Skeletal muscle satellite cell (primary cell): ENCODE results near the gene SAP30.

ENCODE experiments used
- H3K27me3 ChIP-seq: 2 replicates; pipeline ENCODE4 v1.7.0; 2013; ENCODE audit warnings: low read length; ENCODE audit not compliant: control insufficient read depth, insufficient read depth
- H3K36me3 ChIP-seq: 2 replicates; pipeline ENCODE4 v1.7.0; 2013; ENCODE audit warnings: mild to moderate bottlenecking, control low read depth, low read length; ENCODE audit not compliant: insufficient read depth
- H3K4me1 ChIP-seq: 2 replicates; pipeline ENCODE4 v1.7.0; 2013; ENCODE audit warnings: low read length; ENCODE audit not compliant: control insufficient read depth, insufficient read depth
- H3K4me2 ChIP-seq: 2 replicates; pipeline ENCODE4 v1.7.0; 2013; ENCODE audit warnings: mild to moderate bottlenecking, low read length
- H3K4me3 ChIP-seq: 2 replicates; pipeline ENCODE4 v1.7.0; 2013; ENCODE audit warnings: low read length
- H3K9ac ChIP-seq: 2 replicates; pipeline ENCODE4 v1.7.0; 2013; ENCODE audit warnings: mild to moderate bottlenecking, low read depth, low read length, moderate library complexity
- H3K9me3 ChIP-seq: replicated peaks from 2 replicates; pipeline ENCODE4 v1.7.0; 2013; ENCODE audit warnings: mild to moderate bottlenecking, control low read depth, low read length

SAP30 gene

GRCh38 chr4:173418639-173419038, 47.9 kb downstream of the SAP30 start:
- Histone ChIP-seq H3K4me3 (no peak overlapping the region), H3K36me3 (no peaks in the 10 kb centered on the region), H3K27me3 (no peaks in the 10 kb centered on the region), H3K4me1 (no peaks in the 10 kb centered on the region), H3K9ac (no peak overlapping the region), H3K9me3 (no peaks in the 10 kb centered on the region), H3K4me2 (no peak overlapping the region)

DNA sequence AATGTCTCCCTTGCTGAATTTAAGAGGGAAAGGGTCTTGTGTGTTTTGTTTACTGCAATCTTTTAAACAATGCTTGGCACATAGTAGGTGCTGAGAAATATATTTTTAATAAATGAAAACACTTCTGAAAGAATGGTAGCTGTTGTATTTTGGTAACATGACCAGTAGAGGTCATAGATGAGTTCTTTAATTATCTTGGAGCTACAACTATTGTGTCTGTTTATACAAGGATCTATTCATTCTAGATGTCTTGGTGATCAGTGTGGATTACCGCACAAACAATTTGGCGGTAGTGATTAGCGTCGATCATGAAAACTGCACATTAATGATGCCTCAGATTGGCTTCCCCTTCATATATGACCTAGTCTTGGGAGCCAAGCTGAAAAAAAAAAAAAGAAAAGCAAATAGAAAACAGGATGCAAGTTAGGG, 49.6 kb downstream of the SAP30 start:
- Histone ChIP-seq H3K36me3 (no peaks in the 10 kb centered on the region), H3K4me1 (peaks cover 11% of the 10 kb centered on the region), H3K4me3 (no peak overlapping the region), H3K4me2 (no peak overlapping the region), H3K9ac (no peak overlapping the region), H3K27me3 (no peaks in the 10 kb centered on the region), H3K9me3 (no peaks in the 10 kb centered on the region)

DNA sequence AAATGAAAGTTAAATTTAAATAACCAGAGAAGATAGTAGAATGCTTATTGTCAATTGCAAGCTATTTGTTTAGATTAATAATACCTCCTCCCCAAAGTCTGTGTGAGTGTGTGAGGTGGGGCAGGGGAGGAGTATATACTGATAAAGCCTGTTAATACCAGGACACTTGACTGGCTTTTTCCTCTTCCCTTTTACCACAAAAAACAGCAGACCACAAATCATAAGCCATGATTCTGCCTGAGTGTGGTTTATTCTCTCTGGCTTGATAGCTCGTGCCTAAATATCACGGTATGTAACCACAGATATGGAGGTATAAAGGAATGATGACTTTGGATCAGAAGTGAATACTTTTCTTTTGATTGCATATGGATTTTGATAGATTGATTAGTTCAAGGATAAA, 50.0 kb downstream of the SAP30 start:
- H3K9ac ChIP-seq = no peak overlapping the region
- no peak overlapping the region for H3K4me2 ChIP-seq
- H3K9me3 ChIP-seq = no peaks in the 10 kb centered on the region
- H3K36me3 ChIP-seq = no peaks in the 10 kb centered on the region
- H3K27me3 ChIP-seq = no peaks in the 10 kb centered on the region
- peaks cover 15% of the 10 kb centered on the region for H3K4me1 ChIP-seq
- H3K4me3 ChIP-seq = no peak overlapping the region

DNA sequence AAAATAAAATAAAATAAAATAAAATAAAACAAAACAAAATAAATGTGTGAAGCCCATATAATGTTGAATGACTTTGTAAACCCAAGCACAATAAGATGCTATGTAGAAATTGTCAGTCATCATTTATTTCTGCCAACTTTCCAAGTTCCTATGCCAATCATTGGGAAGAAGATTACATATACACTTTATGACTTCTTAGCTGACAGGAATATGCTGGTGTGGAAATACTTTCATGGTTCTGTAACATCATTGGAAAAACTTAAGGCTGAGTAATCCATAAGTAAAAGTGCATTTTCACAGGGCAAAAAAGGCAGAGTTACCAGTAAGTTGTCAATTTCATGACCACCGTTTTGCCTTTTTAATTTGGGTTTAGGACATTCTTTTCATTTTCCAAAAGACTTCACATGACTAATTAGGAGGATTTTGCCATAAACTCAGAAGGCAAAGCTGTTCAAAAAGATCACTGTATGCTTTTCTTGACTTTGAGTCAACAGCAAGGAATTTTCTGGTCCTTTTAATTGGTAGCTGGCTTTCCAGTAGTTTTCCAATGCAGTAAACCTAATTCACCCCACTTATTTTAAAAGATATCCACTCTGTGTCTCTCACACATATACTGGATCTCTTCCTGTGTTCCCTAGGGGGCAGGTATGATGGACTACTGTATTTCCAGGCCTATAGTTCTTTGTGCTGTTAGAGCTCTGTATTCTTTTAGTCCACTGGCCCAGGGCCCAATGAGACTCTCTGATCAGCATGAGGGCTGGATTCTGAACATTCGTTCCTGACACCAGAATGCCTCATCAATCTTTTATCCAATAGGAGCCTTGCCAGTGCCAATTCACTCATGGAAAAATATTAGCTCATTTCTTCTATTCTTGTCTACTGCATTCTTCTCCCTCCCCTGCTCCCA, 54.4 kb downstream of the SAP30 start:
- Histone ChIP-seq H3K9ac (peak overlapping the region; percentile 39), H3K4me2 (peak overlapping the region; percentile 57), H3K27me3 (no peaks in the 10 kb centered on the region), H3K36me3 (no peaks in the 10 kb centered on the region), H3K4me1 (peaks cover 19% of the 10 kb centered on the region), H3K4me3 (no peak overlapping the region), H3K9me3 (no peaks in the 10 kb centered on the region)

- Histone ChIP-seq H3K27me3 (no peaks in the 10 kb centered on the region), H3K9me3 (no peaks in the 10 kb centered on the region), H3K36me3 (no peaks in the 10 kb centered on the region), H3K4me1 (peaks cover 19% of the 10 kb centered on the region), H3K9ac (no peak overlapping the region), H3K4me2 (no peak overlapping the region), H3K4me3 (no peak overlapping the region)
Observed at GRCh38 chr4:173426064-173426463, 55.3 kb downstream of the SAP30 start.
